Measurements from ENCODE around the gene CHP1.
"Not testable (repeated sequence)": the region's sequence is repeated elsewhere in the genome, so short reads cannot be mapped to it uniquely, and the experiment has no call there.

CHP1 gene

DNA sequence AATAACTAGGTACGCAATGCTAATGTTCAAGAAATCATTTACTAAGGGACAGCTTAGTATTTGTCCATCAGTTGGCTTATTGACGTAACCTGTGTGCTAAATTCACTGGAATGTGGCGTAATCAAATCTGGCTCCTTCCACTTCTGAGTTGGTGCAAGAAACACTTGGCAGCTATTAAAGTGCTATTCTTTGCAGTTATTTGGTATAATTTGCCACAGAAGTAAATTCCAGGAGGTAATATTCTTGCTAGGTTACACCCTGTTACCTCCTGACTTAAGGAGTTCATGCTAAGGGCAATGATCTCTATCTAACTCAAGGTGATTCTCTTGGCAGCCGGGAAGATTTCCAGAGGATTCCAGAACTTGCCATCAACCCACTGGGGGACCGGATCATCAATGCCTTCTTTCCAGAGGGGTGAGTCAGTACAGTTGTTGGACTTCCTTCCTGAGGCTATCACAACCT, 25.5 kb downstream of the CHP1 start:
- no peak for DNase-seq (ENCODE audit: low read depth)

- no peak for DNase-seq (ENCODE audit: low read depth)
These were observed 27.8 kb downstream of the CHP1 start for GRCh38 chr15:41258750-41259471.

DNA sequence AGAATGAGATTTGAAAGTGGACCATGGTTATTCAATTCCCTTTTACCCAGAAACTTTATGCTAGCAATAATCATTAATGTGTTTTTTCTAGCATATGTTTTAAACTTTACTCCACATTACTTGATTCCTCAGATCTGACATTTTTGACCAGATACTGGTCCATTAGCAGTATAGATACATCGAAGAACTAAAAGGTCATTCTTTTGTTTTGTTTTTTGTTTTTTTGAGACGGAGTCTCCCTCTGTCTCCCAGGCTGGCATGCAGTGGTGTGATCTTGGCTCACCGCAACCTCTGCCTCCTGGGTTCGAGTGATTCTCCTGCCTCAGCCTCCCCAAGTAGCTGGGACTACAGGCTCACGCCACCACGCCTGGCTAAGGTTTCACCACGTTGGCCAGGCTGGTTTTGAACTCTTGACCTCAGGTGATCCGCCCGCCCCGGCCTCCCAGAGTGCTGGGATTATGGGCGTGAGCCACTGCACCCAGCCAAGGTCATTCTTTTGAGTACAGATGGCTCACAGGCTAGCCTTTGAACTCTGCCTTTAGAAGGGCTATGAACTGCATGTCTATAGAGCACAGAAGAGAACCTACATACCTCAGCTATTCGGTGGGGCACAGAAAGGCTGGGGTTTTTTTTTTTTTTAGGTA, 28.6 kb downstream of the CHP1 start:
- DNase-seq (ENCODE audit: low read depth): no peak

DNA sequence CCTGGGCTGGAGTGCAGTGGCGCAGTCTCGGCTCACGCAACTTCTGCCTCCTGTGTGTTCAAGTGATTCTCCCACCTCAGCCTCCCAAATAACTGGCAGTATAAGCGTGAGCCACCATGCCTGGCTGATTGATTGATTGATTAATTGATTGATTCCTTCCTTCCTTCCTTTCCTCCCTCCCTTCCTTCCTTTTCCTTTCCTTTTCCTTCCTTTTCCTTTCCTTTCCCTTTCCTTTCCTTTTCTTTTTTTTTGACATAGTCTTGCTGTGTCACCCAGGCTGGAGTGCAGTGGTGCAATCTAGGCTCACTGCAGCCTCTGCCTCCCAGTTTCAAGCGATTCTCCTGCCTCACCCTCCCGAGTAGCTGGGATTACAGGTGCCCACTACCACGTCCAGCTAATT, 29.9 kb downstream of the CHP1 start:
- DNase-seq (ENCODE audit: low read depth): not testable (repeated sequence)

- DNase-seq (ENCODE audit: low read depth): no peak
These were observed 31.5 kb downstream of the CHP1 start for GRCh38 chr15:41262571-41262970.

DNA sequence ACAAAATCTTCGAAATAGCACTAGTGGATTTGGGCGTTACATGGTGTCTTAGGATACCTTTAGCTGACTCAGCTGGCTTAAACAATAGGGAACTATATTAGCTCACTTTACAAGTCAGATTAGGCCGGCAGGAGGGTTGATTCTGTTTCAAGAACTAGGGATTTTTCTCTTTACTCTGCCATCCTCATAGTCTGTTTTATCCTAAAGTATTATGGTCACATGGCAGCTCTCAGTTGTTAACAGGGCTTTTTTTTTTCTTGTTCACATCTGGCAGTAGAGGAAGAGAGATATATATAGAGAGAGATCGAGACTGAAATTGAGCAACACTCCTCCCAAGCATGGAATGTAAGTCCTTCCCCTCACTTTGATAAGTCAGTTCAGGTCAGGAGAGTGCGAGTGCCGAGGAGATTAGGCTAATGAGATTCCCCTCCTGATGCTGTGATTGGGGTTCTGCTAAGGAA, 32.9 kb downstream of the CHP1 start:
- no peak for DNase-seq (ENCODE audit: low read depth)

DNA sequence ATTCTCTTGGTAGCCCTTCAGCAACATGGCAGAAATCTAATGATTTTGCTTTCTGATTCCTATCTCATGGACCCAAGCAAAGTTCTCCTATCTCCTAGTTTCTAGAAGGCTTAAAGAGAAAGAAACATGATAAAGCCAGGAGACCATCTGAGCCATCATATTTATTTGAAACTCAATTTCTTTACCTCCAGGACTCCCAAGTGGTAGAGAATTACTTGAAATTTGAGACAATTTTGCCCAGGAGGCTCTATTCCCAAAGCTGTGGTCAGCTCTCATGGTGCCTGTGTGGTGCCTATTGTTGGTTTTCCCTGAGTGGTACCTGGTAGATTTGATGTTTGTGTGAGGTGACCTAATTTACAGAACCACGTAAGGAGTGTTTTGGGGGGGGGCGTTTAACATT, 38.8 kb downstream of the CHP1 start:
- no peak for DNase-seq (ENCODE audit: low read depth)

GRCh38 chr15:41276831-41277230, 45.8 kb downstream of the CHP1 start:
- no peak for DNase-seq (ENCODE audit: low read depth)

- DNase-seq (ENCODE audit: low read depth): no peak
These were observed 47.3 kb downstream of the CHP1 start for GRCh38 chr15:41278319-41278718.

- no peak for DNase-seq (ENCODE audit: low read depth)
These were observed 48.6 kb downstream of the CHP1 start for GRCh38 chr15:41279535-41280283.

DNA sequence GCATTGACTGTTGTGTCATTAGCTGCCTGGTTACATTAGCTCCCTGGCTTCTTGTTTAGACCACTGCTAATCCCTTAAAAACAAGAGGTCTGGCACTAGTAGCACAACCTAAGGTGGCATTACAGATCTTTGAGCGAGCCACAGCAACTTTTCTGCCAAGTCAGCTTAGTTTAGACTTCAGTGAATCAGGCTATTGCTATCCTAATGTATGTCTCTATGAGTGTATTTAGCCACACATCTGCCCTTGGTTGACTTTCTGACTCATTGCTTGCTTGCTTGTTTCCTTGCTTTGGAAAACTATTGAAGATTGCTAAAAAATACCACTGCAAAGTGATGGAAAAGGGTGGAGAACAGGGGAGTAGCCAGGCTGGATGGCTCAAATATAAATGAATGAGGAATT, 50.2 kb downstream of the CHP1 start:
- DNase-seq (ENCODE audit: low read depth): no peak

GRCh38 chr15:41282436-41282835, 51.4 kb downstream of the CHP1 start:
- DNase-seq (ENCODE audit: low read depth): not testable (repeated sequence)

DNA sequence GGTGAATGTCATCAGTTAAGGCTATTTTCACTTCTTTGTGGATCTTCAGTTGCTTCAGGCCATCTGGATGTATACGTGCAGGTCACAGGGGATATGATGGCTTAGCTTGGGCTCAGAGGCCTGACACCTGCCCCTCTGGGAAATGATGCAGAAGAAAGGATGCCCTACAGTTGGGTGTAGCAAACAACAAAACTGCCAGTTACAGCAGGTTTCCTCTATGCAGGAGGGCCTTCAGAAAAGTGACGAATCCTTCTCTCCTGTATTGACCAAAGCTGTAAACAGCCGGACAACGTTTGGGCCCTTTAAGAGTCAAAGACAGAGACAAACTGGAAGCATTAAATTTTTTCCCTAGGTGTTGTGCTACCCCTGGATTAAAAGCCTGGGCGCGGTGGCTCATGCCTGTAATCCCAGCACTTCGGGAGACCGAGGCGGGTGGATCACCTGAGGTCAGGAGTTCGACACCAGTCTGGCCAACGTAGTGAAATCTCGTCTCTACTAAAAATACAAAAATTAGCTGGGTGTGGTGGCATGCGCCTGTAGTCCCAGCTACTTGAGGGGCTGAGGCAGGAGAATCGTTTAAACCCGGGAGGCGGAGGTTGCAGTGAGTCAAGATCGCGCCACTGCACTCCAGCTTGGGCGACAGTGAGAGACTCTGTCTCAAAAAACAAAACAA, 52.0 kb downstream of the CHP1 start:
- DNase-seq (ENCODE audit: low read depth): not testable (repeated sequence)

DNA sequence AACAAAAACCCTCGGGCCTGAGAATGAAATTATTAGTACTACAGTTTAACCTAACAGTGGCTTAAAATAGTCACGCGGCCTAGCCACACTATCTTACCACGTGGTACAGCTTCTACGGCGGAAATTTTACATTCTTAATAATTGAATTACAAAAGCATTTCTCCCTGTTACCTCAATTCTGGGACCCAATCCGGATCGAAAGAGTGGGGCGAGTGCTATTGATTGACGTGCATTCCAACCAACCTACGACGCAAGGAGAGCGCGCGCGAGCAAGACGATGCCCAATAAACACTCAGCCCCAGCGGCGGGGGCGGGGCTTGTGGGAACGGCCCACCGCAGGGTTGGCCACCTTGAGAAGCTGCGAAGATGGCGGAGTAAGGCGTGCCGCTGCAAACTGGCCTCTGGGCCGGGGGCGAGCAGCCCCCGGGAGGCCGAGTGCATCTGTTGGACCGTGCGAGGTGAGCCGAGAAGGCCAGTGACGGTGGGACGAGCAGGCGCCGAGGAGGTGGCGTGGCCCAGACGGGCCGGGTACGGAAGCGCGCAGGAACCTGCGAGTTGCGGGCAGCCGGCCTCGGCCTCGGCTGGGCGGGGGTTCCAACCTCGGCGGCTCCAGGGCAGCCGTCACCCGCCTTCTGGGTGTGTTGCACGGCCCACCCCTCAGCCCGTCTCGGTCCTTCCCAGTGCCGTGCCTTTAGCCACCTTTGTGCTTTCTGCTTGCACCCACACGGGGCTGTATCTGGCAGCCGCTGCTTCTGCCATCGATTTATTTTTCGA, 52.8 kb downstream of the CHP1 start:
- peak; percentile 96 for DNase-seq (ENCODE audit: low read depth)

DNA sequence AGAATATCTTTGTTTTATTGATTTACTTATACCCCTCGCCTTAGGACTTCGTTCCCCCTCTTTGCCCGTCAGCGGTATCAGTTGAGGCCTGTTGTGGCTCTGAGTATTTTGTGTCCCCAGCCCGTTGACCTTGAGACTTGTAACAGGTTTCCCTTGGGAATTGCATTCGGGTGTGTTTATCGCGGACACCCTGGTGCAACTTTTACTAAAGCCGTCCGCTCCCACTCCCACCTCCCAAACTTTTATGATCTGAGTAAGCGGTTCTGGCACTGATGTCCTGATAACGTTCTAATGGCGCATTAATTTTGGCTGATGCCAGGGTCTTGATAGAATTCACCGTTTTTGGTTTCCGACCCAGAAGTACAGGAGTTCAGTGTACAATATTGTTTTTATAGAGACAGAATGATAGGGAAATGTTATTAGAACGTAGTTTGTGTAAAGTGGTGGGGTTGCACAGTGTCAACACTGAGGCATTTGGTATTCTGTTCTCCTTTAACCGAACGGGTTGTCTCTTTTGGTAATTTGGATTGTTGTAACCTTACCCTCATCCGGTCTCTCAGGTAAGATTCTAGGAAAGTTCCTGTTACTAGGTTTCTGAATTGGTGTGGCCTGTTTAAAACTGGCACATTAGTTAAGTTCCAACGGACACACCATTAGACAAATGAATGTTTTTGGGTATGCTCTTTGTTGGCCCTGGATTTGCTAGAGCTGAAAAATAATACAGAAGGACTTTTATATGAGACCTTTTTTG, 53.5 kb downstream of the CHP1 start:
- DNase-seq (ENCODE audit: low read depth): no peak

GRCh38 chr15:41285285-41285684, 54.2 kb downstream of the CHP1 start:
- DNase-seq (ENCODE audit: low read depth): no peak

- no peak for DNase-seq (ENCODE audit: low read depth)
These were observed 55.7 kb downstream of the CHP1 start for GRCh38 chr15:41286665-41287333.

GRCh38 chr15:41288464-41288863, 57.4 kb downstream of the CHP1 start:
- no peak for DNase-seq (ENCODE audit: low read depth)

DNA sequence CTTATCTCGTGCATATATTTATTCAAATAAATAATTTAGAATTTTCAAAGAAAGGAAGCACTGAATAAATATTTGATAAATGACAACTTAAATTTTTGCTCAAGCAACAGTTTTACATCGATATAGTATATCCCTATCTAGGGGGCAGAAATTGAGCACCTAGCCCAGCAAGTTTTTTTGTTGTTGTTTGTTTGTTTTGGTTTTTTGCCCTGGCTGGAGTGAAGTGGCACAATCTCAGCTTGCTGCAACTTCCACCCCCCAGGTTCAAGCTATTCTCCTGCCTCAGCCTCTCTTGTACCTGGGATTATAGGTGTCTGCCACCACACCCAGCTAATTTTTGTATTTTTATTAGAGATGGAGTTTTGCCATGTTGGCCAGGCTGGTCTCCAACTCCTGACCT, 58.9 kb downstream of the CHP1 start:
- no peak for DNase-seq (ENCODE audit: low read depth)

- no peak for DNase-seq (ENCODE audit: low read depth)
These were observed 60.1 kb downstream of the CHP1 start for GRCh38 chr15:41291065-41291631.
